Activated naive CD8-positive, alpha-beta T cell (primary cell): ENCODE results near the gene SLC24A4.

Experiments
- H3K27ac Mint-ChIP-seq: one replicate; pipeline ENCODE4 v1.8.0; 2021; ENCODE audit warnings: mixed read lengths
- H3K27me3 Mint-ChIP-seq: one replicate; pipeline ENCODE4 v1.8.0; 2021; ENCODE audit warnings: mixed read lengths
- H3K36me3 Mint-ChIP-seq: one replicate; pipeline ENCODE4 v1.8.0; 2021; ENCODE audit warnings: mixed read lengths
- H3K4me1 Mint-ChIP-seq: one replicate; pipeline ENCODE4 v1.8.0; 2021; ENCODE audit warnings: low read depth, mixed read lengths
- H3K4me3 Mint-ChIP-seq: one replicate; pipeline ENCODE4 v1.8.0; 2021; ENCODE audit warnings: mild to moderate bottlenecking, mixed read lengths
- H3K9me3 Mint-ChIP-seq: one replicate; pipeline ENCODE4 v1.8.0; 2021; ENCODE audit warnings: low read depth, mixed read lengths

Gene SLC24A4

DNA sequence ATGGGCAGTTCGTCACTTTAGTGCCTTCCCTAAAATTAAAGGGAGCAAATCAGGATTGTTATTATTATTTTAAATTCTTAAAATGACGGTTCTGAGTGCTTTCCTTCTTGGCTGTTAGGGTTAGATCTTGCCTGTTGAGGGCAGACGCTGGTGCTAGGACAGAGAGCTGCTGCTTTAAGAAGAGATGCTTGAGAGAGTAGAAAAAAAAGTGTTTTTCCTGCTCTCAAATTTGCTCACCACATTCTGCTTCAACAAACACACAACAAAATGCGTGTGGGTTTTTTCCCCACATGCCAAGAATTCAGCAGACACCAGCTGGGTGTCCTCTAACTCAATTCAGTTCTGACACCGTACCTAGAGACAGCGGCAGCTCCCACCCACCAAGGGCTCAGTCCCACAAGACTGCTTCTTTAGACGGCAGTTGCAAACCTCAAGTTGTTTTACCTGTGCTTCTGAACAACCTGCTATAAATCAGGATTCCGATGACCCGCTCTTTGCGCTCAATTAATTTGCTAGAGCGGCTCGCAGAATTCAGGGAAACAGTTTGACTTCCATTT, 114.8 kb downstream of the SLC24A4 start:
- no peak overlapping the region for H3K27ac Mint-ChIP-seq
- no peak overlapping the region for H3K4me3 Mint-ChIP-seq
- no peaks in the 10 kb centered on the region for H3K27me3 Mint-ChIP-seq
- H3K9me3 Mint-ChIP-seq = peaks cover 7% of the 10 kb centered on the region
- H3K36me3 Mint-ChIP-seq = no peaks in the 10 kb centered on the region
- H3K4me1 Mint-ChIP-seq = peaks cover 12% of the 10 kb centered on the region

DNA sequence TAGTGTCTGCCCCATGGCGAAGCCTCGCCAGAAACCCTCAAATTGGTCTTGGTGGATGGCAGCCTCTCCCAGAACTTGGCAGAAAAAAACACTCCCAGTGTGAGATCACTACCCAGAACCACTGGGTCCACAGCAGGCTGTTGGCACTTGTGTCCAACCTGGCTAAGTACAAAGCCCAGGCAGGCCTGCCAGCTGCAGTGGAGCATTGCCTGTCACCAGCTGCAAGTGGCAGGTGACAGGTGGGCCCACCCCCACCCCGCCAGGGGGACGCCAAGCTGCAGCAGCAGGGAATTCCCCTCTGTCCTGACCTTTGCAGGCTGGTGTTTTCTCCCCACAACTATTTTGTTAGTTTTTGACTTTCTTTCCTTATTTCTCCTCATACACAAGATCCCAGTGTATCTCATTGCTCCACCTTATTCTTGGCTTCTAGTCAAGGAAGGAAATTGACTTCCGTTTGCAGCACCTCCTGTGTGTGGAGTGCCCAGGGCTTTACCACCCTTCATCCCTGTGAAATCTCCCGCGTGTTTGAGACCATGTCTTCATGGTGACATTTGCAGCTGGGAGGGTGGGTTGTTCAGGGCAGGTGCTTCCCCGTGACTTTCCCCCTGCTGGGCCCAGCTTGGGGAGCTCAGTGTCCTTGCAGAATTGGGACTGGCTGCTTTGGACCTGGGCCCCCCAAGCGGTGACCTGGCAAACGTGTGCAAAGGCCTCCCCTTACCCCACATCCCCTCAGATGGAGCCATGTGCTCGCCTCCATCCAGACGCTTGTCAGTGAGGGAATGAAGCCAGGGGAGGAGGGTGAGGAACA, 116.8 kb downstream of the SLC24A4 start:
- Mint-ChIP-seq H3K4me1 (peaks cover 12% of the 10 kb centered on the region), H3K27ac (no peak overlapping the region)

GRCh38 chr14:92440345-92441003, 117.5 kb downstream of the SLC24A4 start:
- Mint-ChIP-seq H3K4me3 (no peak overlapping the region), H3K27ac (no peak overlapping the region), H3K9me3 (peaks cover 7% of the 10 kb centered on the region), H3K27me3 (no peaks in the 10 kb centered on the region), H3K36me3 (no peaks in the 10 kb centered on the region), H3K4me1 (peaks cover 12% of the 10 kb centered on the region)

More for the DNA sequence above, 116.8 kb downstream of the SLC24A4 start:
- Mint-ChIP-seq H3K36me3 (no peaks in the 10 kb centered on the region), H3K9me3 (peaks cover 7% of the 10 kb centered on the region), H3K27me3 (no peaks in the 10 kb centered on the region), H3K4me3 (no peak overlapping the region)

DNA sequence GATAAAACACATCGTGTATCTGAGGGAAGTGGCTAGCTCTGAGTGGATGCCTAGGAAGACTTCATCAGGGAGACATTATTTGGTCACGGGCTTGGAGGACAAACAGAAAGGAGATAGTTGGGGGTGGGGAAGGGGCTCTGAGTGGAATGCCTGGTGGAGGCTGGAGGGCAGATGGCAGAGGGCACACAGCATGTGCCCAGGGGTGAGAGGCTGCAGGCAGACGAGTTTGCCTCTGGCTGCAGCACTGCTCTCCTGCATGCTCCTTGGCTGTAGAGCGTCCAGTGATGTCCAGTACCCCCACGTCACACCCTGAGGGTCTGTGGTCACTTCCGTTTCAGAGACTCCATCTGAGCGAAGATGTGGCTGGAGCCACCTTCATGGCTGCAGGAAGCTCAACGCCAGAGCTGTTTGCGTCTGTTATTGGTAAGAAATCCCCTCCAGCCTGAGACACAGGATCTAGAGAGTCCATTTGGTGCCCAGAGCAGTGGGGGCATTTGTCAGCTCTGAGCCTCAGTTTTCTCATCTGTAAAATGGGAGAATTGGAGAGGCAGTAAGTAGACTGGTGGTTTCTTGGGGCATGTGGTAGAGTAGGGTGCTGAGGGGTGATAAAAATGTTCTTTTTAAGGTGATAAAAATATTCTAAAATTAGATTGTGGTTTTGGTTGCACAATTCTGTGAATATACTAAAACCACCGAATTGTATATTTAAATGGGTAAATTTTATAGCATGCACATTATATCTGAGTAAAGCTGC, 119.0 kb downstream of the SLC24A4 start:
- no peaks in the 10 kb centered on the region for H3K27me3 Mint-ChIP-seq
- H3K36me3 Mint-ChIP-seq = no peaks in the 10 kb centered on the region
- H3K9me3 Mint-ChIP-seq = peaks cover 4% of the 10 kb centered on the region
- no peak overlapping the region for H3K27ac Mint-ChIP-seq
- no peak overlapping the region for H3K4me3 Mint-ChIP-seq
- H3K4me1 Mint-ChIP-seq = peaks cover 16% of the 10 kb centered on the region

DNA sequence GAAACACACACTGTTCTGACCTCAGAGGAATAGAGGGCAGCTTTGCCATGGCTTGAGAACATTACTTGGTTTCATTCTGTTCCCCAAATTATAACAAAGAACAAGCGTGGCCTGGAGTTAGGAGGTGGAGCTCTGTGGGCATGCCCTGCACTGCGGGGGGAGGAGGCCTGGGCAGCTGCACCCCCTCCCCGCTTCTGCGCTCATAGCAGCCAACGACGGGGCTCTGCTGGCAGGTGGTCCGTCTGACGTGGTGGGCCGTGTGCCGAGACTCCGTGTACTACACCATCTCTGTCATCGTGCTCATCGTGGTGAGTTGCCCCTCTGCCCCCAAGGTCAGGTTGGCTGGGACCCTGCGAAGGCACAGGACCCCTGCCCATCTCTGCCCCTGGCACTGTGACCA, 120.2 kb downstream of the SLC24A4 start:
- Mint-ChIP-seq H3K27ac (no peak overlapping the region), H3K36me3 (no peaks in the 10 kb centered on the region), H3K9me3 (no peaks in the 10 kb centered on the region), H3K4me3 (no peak overlapping the region), H3K4me1 (peaks cover 19% of the 10 kb centered on the region), H3K27me3 (no peaks in the 10 kb centered on the region)

DNA sequence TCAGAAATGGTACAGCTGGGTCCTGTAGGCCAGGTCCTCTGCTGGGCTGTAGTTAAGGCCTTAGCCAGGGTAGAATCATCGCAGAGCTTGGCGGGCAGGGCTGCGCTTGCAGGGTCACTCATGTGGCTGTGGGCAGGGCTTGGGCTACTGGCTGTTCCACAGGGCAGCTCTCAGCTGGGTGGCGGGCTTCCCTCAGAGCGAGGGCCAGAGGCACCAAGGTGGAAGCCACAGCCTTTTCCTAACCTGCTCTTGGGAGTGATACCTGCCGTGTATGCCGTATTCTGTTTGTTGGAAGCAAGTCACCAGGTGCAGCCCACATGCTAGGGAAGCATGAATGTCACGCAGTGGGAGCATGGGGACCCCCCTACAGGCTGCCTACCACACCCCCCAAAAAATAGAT, 120.8 kb downstream of the SLC24A4 start:
- peaks cover 19% of the 10 kb centered on the region for H3K4me1 Mint-ChIP-seq
- no peaks in the 10 kb centered on the region for H3K36me3 Mint-ChIP-seq
- H3K9me3 Mint-ChIP-seq = no peaks in the 10 kb centered on the region
- H3K4me3 Mint-ChIP-seq = no peak overlapping the region
- H3K27me3 Mint-ChIP-seq = no peaks in the 10 kb centered on the region
- no peak overlapping the region for H3K27ac Mint-ChIP-seq

- Mint-ChIP-seq H3K4me1 (peaks cover 10% of the 10 kb centered on the region), H3K4me3 (no peak overlapping the region), H3K36me3 (no peaks in the 10 kb centered on the region), H3K27ac (no peak overlapping the region), H3K9me3 (no peaks in the 10 kb centered on the region), H3K27me3 (no peaks in the 10 kb centered on the region)
Observed at GRCh38 chr14:92446771-92447170, 123.8 kb downstream of the SLC24A4 start.

DNA sequence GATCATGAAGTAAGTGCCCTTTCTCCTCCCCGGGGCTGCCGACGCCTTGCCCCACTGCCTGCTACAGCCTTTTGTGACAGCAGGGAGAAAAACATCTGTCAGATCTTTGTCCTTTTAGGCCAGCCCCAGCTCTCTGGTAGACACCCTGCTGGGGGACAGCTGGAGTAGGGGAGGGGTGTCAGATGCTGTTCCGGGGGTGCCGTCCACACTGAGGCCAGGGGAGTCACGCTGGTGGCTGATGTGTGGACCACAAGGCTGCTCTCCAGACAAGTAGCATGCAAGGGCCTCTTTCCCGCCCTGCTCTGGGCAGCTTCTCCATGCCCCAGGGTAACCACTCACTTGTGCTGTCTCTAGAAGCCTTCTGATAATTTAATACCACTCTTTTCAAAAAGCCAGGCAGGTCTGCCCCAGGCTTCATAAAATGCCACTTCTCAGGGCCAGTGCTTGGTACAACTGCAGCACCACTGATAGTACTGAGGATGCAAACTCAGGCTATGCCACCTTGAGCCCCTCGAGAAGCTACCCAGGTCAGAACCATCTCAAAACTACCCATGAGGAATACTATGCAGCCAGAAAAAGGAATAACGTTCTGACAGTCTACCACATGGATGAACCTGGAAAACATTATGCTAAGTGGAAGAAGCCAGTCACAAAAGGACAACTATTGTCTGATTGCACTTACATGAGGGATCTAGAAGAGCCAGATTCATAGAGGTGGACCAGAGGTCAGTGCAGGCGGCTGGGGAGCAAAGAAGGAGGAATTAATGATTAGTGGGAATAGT, 124.6 kb downstream of the SLC24A4 start:
- H3K27ac Mint-ChIP-seq = no peak overlapping the region

DNA sequence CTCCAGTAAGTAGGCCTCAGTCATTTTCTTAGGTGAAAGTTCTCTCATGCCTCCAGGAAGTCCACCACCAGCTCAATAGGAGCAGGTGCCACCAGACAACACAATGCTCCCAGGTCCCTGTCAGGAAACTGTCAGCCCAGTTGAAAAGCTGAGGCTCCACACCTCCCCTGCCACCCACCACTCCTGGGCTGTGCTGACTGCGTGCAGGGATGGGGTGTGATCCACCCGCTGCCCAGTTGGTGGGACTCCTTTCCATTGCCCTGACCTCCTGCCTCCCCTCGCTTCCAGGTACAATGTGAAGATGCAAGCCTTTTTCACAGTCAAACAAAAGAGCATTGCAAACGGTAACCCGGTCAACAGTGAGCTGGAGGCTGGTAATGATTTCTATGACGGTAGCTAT, 125.8 kb downstream of the SLC24A4 start:
- Mint-ChIP-seq H3K4me1 (peaks cover 7% of the 10 kb centered on the region), H3K27me3 (no peaks in the 10 kb centered on the region), H3K4me3 (no peak overlapping the region), H3K27ac (no peak overlapping the region), H3K36me3 (no peaks in the 10 kb centered on the region), H3K9me3 (no peaks in the 10 kb centered on the region)

More for the DNA sequence above, 124.6 kb downstream of the SLC24A4 start:
- H3K36me3 Mint-ChIP-seq = no peaks in the 10 kb centered on the region
- no peaks in the 10 kb centered on the region for H3K9me3 Mint-ChIP-seq
- peaks cover 7% of the 10 kb centered on the region for H3K4me1 Mint-ChIP-seq
- H3K27me3 Mint-ChIP-seq = no peaks in the 10 kb centered on the region
- no peak overlapping the region for H3K4me3 Mint-ChIP-seq

- Mint-ChIP-seq H3K9me3 (no peaks in the 10 kb centered on the region), H3K36me3 (no peaks in the 10 kb centered on the region), H3K27me3 (no peaks in the 10 kb centered on the region), H3K4me1 (peaks cover 7% of the 10 kb centered on the region), H3K4me3 (no peak overlapping the region), H3K27ac (no peak overlapping the region)
Observed at GRCh38 chr14:92449404-92450181, 126.6 kb downstream of the SLC24A4 start.

DNA sequence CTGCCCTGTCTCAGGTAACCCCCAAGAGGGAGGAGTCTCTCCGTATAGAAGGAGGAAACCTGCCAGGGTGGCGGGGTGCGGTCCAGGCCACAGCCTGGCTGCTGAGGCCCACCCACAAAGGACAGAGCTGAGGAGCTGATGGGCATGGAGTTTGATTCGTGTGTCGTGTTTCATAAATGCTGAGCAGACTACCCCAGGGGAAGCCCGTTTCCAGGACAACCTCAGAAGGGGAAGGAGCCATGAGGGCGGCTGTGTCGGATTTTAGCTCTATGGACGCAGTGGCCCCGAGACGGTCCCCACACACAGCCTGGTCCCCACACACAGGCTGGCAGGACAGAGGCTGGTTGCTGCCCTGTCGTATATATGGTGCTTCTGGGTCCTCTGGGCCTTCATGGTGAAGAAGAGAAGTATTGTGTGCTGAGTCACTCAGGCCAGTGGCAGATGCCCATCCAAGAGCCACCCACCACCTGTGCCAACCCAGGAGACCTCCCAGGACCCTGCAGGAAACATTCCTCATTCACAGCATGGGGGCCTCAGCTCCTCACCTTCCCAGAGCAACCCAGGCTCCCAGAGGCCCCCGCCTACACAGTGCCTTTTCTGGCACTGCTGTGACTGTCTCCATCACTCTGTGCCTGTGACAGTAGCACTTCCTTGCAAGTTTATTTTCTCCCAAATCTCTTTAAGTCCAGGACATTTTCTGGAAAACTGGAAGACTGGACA, 127.5 kb downstream of the SLC24A4 start:
- Mint-ChIP-seq H3K9me3 (no peaks in the 10 kb centered on the region), H3K4me3 (no peak overlapping the region), H3K36me3 (no peaks in the 10 kb centered on the region), H3K27me3 (no peaks in the 10 kb centered on the region), H3K27ac (no peak overlapping the region), H3K4me1 (peaks cover 7% of the 10 kb centered on the region)

DNA sequence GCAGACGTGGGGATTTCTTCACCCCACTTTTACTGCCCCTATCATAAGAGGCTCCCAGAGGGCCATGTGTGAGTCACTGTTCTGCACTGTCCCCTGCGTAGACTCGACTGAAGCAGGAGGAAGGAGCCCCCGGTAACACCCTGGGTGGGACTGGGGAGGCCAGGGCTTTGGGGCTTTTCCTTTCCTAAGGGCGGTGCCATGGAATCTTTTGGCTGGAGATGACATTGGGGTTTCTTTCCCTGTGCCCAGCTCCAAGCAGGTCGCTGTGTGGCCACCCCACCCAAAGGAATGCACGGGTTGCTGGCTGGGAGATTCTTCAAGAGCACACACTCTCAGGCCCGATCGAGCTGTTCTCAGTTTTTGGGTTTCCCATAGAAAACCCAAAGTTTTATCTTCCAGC, 128.3 kb downstream of the SLC24A4 start:
- H3K4me1 Mint-ChIP-seq = peaks cover 7% of the 10 kb centered on the region
- H3K9me3 Mint-ChIP-seq = no peaks in the 10 kb centered on the region
- H3K4me3 Mint-ChIP-seq = no peak overlapping the region
- H3K36me3 Mint-ChIP-seq = no peaks in the 10 kb centered on the region
- no peaks in the 10 kb centered on the region for H3K27me3 Mint-ChIP-seq
- no peak overlapping the region for H3K27ac Mint-ChIP-seq

DNA sequence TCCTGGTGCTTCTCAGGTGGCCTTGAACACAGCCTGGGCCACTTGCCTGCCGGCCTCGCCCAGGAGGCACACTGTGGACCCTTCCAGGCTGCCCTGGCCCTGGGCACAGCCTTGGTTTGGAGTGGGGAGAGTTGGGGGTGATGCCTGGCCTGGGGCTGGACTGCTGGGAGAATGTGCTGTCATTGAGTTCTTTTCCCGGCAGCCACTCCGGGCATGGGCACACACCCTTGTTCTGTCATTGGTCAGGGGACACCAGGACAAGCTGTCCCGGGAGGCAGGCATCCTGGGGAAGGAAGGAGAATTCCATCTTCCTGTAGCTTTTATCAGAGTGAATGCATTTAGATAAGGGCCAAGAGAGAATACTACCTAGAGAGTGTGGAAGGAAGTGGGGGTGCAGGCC, 128.8 kb downstream of the SLC24A4 start:
- H3K4me3 Mint-ChIP-seq = no peak overlapping the region
- H3K9me3 Mint-ChIP-seq = no peaks in the 10 kb centered on the region

More for the DNA sequence above, 128.8 kb downstream of the SLC24A4 start:
- Mint-ChIP-seq H3K27ac (no peak overlapping the region), H3K36me3 (no peaks in the 10 kb centered on the region), H3K27me3 (no peaks in the 10 kb centered on the region), H3K4me1 (peaks cover 4% of the 10 kb centered on the region)
